ENCODE measurements around the gene NECTIN3. TPM values are rescaled to one million over a fixed set of nuclear protein-coding genes. Genes with fewer than 3 reads are reported as not detected.

NECTIN3 gene, protein sequence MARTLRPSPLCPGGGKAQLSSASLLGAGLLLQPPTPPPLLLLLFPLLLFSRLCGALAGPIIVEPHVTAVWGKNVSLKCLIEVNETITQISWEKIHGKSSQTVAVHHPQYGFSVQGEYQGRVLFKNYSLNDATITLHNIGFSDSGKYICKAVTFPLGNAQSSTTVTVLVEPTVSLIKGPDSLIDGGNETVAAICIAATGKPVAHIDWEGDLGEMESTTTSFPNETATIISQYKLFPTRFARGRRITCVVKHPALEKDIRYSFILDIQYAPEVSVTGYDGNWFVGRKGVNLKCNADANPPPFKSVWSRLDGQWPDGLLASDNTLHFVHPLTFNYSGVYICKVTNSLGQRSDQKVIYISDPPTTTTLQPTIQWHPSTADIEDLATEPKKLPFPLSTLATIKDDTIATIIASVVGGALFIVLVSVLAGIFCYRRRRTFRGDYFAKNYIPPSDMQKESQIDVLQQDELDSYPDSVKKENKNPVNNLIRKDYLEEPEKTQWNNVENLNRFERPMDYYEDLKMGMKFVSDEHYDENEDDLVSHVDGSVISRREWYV
- 1 to 10 TPM; 2.4 to 7.2 (median 4.6) TPM for total RNA-seq
- under 1 TPM; 0.66 to 0.98 TPM for polyA plus RNA-seq
- 3.2 reads per million, percentile 17 among the genes with 10 or more reads in this experiment for total RNA-seq

DNA sequence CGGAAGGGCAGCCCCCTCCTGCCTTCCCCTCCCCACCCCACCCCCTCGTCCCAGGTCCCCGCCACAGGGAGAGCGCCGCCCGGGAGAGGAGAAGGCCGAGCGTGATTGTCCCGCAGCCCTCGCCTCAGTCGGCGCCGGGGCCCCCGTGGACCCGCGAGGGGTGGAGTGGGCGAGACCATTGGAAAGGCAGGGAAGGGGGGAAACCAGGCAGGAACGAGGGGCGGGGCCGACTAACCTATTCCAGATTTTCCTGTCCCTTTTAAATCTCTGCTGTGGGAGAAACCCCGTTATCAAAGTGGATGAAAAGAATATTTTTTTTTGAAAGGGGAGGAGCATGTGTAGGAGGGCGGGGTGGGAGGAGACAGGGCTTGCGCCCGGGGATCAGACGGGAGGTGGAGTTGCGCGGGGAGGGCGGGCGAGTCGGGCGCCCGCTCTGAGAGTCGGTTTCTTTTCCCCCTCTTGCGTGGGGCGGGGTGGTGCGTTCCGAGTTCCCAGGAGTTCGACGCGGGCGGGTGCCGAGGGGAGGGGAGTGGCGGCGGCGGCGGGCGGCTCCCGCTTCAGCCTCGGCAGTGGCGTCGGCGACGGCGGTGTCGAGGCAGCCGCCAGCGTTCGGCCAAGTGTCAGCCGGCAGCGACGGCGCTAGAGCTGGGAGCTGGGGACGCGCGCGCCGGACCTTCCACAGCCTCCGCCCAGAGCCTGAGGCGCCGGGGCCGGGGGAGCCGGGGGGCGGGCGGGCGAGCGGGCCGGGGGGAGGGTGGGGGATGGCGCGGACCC, at the start of gene NECTIN3:
TSS of gene NECTIN3 (plus strand) at position 560 of the 774 bp plus-strand sequence. CDS start at position 762, 202 bp downstream.
- intact Hi-C loops (cut with micrococcal nuclease), result loop anchor here (1.0 to 10.0 kb wide), 19 partner anchors 11 to 1491 kb away; partner anchors contain the start of genes ABHD10 (in 2 of the 2), CD96 (in 2 of the 2), ATG3 (in 1 of the 2) and C3orf52 (in 1 of the 2)
- Mint-ChIP-seq H3K27ac (peak within 1 kb of the TSS; percentile 63 to 91 (median 87)), H3K36me3 (no peaks in the 10 kb centered on the region), H3K4me3 (peak within 1 kb of the TSS; percentile 90 to 98 (median 94)), H3K4me1 (peaks cover 24 to 34% (median 26%) of the 10 kb centered on the region in 7 donors), H3K27me3 (peaks cover 29 to 64% (median 36%) of the 10 kb centered on the region in 5 donors), H3K9me3 (no peaks in the 10 kb centered on the region)
- DNase-seq, result peak; percentile 59 to 89 (median 80)
- ATAC-seq, result peak; percentile 96
- Histone ChIP-seq H3K36me3 (ENCODE audit: control insufficient read depth in 2 of 3, insufficient read depth in 3 of 3, low read length in 3 of 3) (no peaks in the 10 kb centered on the region), H3K27me3 (ENCODE audit: control insufficient read depth in 2 of 2, insufficient read depth in 2 of 2, low read length in 2 of 2) (peaks cover 0 to 6% of the 10 kb centered on the region in 2 donors), H3K9me3 (ENCODE audit: control insufficient read depth in 2 of 3, low read length in 3 of 3) (no peaks in the 10 kb centered on the region), H3K4me3 (ENCODE audit: low read length) (peak within 1 kb of the TSS; percentile 76), H3K4me1 (ENCODE audit: control insufficient read depth in 2 of 2, insufficient read depth in 2 of 2, low read length in 2 of 2) (peaks cover 9% of the 10 kb centered on the region in 2 donors), H3K27ac (ENCODE audit: low read depth, low read length) (peak within 1 kb of the TSS; percentile 52)
- CTCF ChIA-PET, result no interaction called here
- POLR2A ChIA-PET, result no interaction called here

DNA sequence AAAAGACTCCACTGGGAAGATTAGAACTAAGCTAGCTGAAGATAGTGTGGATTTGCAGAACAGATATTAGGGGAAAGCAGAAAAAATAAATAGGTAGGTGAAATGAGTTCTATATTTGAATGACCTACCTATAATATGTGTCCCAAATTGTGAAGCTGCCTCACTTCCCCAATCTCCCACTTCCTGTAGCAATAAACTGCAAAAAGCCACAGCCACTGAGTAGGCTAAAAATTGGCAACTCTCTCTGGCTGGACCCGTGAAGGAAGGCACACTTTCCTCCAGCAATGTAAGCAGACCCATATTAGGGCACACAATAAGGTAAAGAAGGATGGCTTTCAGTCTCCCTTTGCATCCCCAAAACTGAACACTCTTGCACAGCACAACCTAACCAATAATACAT, 43.7 kb upstream of the NECTIN3 start:
- POLR2A ChIA-PET, result no interaction called here
- no peak overlapping the region for H3K27ac Mint-ChIP-seq
- no peaks in the 10 kb centered on the region for H3K4me1 ChIP-seq (ENCODE audit: control insufficient read depth in 2 of 2, insufficient read depth in 2 of 2, low read length in 2 of 2)

DNA sequence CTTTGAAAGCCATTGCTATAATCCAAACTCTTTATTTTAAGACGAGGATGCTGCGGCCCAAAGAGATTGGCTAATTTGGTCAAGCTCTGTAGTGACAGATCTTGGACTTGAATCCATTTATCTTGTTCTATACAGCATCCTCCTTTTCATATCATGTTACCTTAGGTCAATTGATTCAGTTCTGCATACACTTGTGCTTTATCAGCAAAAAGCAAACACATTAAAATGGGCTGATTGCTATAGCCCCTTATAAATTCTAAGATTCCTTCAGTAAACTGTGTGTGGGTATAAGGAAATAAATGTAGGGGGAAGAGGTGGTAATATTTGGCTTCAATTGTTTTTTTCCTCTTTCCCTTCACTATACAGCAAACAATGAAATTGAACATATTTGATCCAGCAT, 40.1 kb upstream of the NECTIN3 start:
- peaks cover 0 to 7% (median 0%) of the 10 kb centered on the region in 5 donors for H3K36me3 Mint-ChIP-seq
- no peak overlapping the region for H3K27ac ChIP-seq (ENCODE audit: low read depth, low read length)
- no peaks in the 10 kb centered on the region for H3K4me1 ChIP-seq (ENCODE audit: control insufficient read depth in 2 of 2, insufficient read depth in 2 of 2, low read length in 2 of 2)
- intact Hi-C loops (cut with micrococcal nuclease), result no loop called here
- peaks cover 1 to 14% (median 7%) of the 10 kb centered on the region in 11 donors for H3K9me3 Mint-ChIP-seq
- H3K4me3 ChIP-seq (ENCODE audit: low read length), result no peak overlapping the region
- H3K4me1 Mint-ChIP-seq, result peaks cover 0 to 2% (median 0%) of the 10 kb centered on the region in 7 donors
- ATAC-seq (no peak), DNase-seq (no peak)
- no peak overlapping the region for H3K27ac Mint-ChIP-seq
- no peaks in the 10 kb centered on the region for H3K36me3 ChIP-seq (ENCODE audit: control insufficient read depth in 2 of 3, insufficient read depth in 3 of 3, low read length in 3 of 3)
- ChIA-PET POLR2A (no interaction called here), CTCF (no interaction called here)
- H3K4me3 Mint-ChIP-seq, result no peak overlapping the region
- H3K27me3 Mint-ChIP-seq, result peaks cover 0 to 11% (median 8%) of the 10 kb centered on the region in 5 donors
- peaks cover 0 to 4% (median 0%) of the 10 kb centered on the region in 3 experiments for H3K9me3 ChIP-seq (ENCODE audit: control insufficient read depth in 2 of 3, low read length in 3 of 3)
- no peaks in the 10 kb centered on the region for H3K27me3 ChIP-seq (ENCODE audit: control insufficient read depth in 2 of 2, insufficient read depth in 2 of 2, low read length in 2 of 2)

More for the DNA sequence above, 43.7 kb upstream of the NECTIN3 start:
- Mint-ChIP-seq H3K36me3 (no peaks in the 10 kb centered on the region), H3K4me3 (no peak overlapping the region), H3K27me3 (peaks cover 0 to 8% (median 5%) of the 10 kb centered on the region in 5 donors), H3K9me3 (peaks cover 0 to 3% (median 0%) of the 10 kb centered on the region in 11 donors), H3K4me1 (peaks cover 0 to 2% (median 0%) of the 10 kb centered on the region in 7 donors)
- CTCF ChIA-PET, result no interaction called here
- Histone ChIP-seq H3K4me3 (ENCODE audit: low read length) (no peak overlapping the region), H3K9me3 (ENCODE audit: control insufficient read depth in 2 of 3, low read length in 3 of 3) (no peaks in the 10 kb centered on the region), H3K27me3 (ENCODE audit: control insufficient read depth in 2 of 2, insufficient read depth in 2 of 2, low read length in 2 of 2) (no peaks in the 10 kb centered on the region), H3K27ac (ENCODE audit: low read depth, low read length) (no peak overlapping the region), H3K36me3 (ENCODE audit: control insufficient read depth in 2 of 3, insufficient read depth in 3 of 3, low read length in 3 of 3) (no peaks in the 10 kb centered on the region)
- DNase-seq, result no peak
- no peak for ATAC-seq
- intact Hi-C loops (cut with micrococcal nuclease), result no loop called here

DNA sequence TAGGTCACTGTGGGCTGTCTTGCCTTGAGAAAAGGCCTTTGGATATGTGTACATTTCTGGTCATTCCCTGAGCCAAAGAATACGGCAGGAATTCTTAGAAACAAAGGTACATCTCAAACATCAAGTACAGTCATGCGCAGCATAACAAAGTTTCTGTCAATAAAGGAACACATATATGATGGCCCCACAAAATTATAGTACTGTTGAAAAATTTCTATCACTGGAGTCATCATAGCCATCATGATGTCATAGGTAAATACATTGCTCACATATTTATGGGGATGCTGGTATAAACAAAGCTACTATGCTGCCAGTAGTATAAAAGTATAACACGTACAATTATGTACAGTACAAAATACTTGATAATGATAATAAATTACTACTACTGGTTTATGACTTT, 38.9 kb upstream of the NECTIN3 start:
- Mint-ChIP-seq H3K9me3 (peaks cover 7 to 25% (median 18%) of the 10 kb centered on the region in 11 donors), H3K4me3 (no peak overlapping the region), H3K4me1 (peaks cover 0 to 2% (median 0%) of the 10 kb centered on the region in 7 donors), H3K27ac (no peak overlapping the region), H3K27me3 (peaks cover 3 to 13% (median 9%) of the 10 kb centered on the region in 5 donors), H3K36me3 (peaks cover 0 to 18% (median 3%) of the 10 kb centered on the region in 5 donors)
- Histone ChIP-seq H3K36me3 (ENCODE audit: control insufficient read depth in 2 of 3, insufficient read depth in 3 of 3, low read length in 3 of 3) (no peaks in the 10 kb centered on the region), H3K27me3 (ENCODE audit: control insufficient read depth in 2 of 2, insufficient read depth in 2 of 2, low read length in 2 of 2) (no peaks in the 10 kb centered on the region), H3K9me3 (ENCODE audit: control insufficient read depth in 2 of 3, low read length in 3 of 3) (peaks cover 0 to 8% (median 0%) of the 10 kb centered on the region in 3 experiments), H3K4me3 (ENCODE audit: low read length) (no peak overlapping the region), H3K4me1 (ENCODE audit: control insufficient read depth in 2 of 2, insufficient read depth in 2 of 2, low read length in 2 of 2) (no peaks in the 10 kb centered on the region), H3K27ac (ENCODE audit: low read depth, low read length) (no peak overlapping the region)
- ATAC-seq (no peak), DNase-seq (no peak)
- POLR2A ChIA-PET, result no interaction called here
- intact Hi-C loops (cut with micrococcal nuclease), result no loop called here
- CTCF ChIA-PET, result no interaction called here

DNA sequence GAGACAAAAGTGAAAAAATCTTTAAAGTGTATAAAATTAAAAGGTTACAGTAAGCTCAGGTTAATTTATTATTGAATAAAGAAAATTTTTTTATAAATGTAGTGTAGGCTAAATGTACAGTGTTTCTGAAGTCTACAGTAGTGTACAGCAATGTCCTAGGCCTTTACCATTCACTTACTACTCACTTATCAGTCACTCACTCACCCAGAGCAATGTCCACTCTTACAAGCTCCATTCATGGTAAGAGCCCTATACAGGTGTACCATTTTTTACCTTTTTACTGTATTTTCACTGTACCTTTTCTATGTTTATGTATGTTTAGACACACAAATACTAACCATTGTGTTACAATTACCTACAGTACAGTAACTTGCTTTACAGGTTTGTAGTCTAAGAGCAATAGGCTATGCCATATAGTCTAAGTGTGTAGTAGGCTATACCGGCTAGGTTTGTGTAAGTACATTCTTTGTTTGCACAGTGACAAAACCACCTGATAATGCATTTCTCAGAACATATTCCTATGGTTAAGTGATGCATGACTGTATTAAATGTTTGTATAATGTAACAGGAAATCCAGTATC, 38.1 kb upstream of the NECTIN3 start:
- CTCF ChIA-PET, result no interaction called here
- intact Hi-C loops (cut with micrococcal nuclease), result no loop called here
- H3K4me1 Mint-ChIP-seq, result peaks cover 0 to 3% (median 0%) of the 10 kb centered on the region in 7 donors

DNA sequence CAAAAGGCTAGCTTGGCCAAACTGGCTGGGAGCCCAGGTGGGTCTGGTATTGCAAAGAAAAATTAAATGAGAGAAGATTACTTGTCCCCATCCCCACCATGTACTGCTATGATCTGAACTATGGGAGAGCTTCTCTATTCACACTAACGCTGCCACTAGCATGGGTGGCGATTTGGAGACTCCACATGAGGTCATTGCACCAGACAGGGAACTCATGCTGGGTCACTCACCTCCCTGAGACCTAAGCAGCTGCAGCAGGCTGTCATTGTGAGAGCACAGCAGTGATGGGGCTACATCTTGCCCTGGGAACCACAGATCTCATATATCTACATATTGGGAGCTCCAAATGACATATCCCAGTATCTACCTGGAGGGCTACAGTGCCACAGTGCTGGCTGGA, 36.3 kb upstream of the NECTIN3 start:
- Histone ChIP-seq H3K4me3 (ENCODE audit: low read length) (no peak overlapping the region), H3K36me3 (ENCODE audit: control insufficient read depth in 2 of 3, insufficient read depth in 3 of 3, low read length in 3 of 3) (no peaks in the 10 kb centered on the region), H3K9me3 (ENCODE audit: control insufficient read depth in 2 of 3, low read length in 3 of 3) (peaks cover 0 to 8% (median 0%) of the 10 kb centered on the region in 3 experiments), H3K27me3 (ENCODE audit: control insufficient read depth in 2 of 2, insufficient read depth in 2 of 2, low read length in 2 of 2) (no peaks in the 10 kb centered on the region), H3K4me1 (ENCODE audit: control insufficient read depth in 2 of 2, insufficient read depth in 2 of 2, low read length in 2 of 2) (no peaks in the 10 kb centered on the region), H3K27ac (ENCODE audit: low read depth, low read length) (no peak overlapping the region)
- CTCF ChIA-PET, result interaction anchor here (1.0 kb wide), 1 partner anchor 23 kb away, joined by 3 read pairs; no protein-coding TSS in a partner anchor
- Mint-ChIP-seq H3K27me3 (peaks cover 0 to 17% (median 10%) of the 10 kb centered on the region in 5 donors), H3K9me3 (peaks cover 9 to 47% (median 25%) of the 10 kb centered on the region in 11 donors), H3K36me3 (peaks cover 0 to 23% (median 5%) of the 10 kb centered on the region in 5 donors), H3K4me3 (no peak overlapping the region), H3K4me1 (peaks cover 0 to 3% (median 0%) of the 10 kb centered on the region in 7 donors), H3K27ac (no peak overlapping the region)
- DNase-seq (no peak), ATAC-seq (no peak)
- POLR2A ChIA-PET, result no interaction called here
- intact Hi-C loops (cut with micrococcal nuclease), result no loop called here

More for the DNA sequence above, 38.1 kb upstream of the NECTIN3 start:
- ATAC-seq (no peak), DNase-seq (no peak)
- POLR2A ChIA-PET, result interaction anchor here (0.6 kb wide), 1 partner anchor 922 kb away, joined by 3 read pairs; no protein-coding TSS in a partner anchor
- H3K9me3 ChIP-seq (ENCODE audit: control insufficient read depth in 2 of 3, low read length in 3 of 3), result peaks cover 0 to 8% (median 0%) of the 10 kb centered on the region in 3 experiments
- Mint-ChIP-seq H3K27ac (no peak overlapping the region), H3K9me3 (peaks cover 7 to 34% (median 22%) of the 10 kb centered on the region in 11 donors), H3K4me3 (no peak overlapping the region), H3K27me3 (peaks cover 3 to 17% (median 8%) of the 10 kb centered on the region in 5 donors), H3K36me3 (peaks cover 0 to 19% (median 5%) of the 10 kb centered on the region in 5 donors)
- H3K27ac ChIP-seq (ENCODE audit: low read depth, low read length), result no peak overlapping the region
- H3K4me3 ChIP-seq (ENCODE audit: low read length), result no peak overlapping the region
- H3K27me3 ChIP-seq (ENCODE audit: control insufficient read depth in 2 of 2, insufficient read depth in 2 of 2, low read length in 2 of 2), result no peaks in the 10 kb centered on the region
- no peaks in the 10 kb centered on the region for H3K4me1 ChIP-seq (ENCODE audit: control insufficient read depth in 2 of 2, insufficient read depth in 2 of 2, low read length in 2 of 2)
- no peaks in the 10 kb centered on the region for H3K36me3 ChIP-seq (ENCODE audit: control insufficient read depth in 2 of 3, insufficient read depth in 3 of 3, low read length in 3 of 3)

Data from naive thymus-derived CD4-positive, alpha-beta T cell (primary cell).